ENCODE data around the gene SMYD3.

DNA sequence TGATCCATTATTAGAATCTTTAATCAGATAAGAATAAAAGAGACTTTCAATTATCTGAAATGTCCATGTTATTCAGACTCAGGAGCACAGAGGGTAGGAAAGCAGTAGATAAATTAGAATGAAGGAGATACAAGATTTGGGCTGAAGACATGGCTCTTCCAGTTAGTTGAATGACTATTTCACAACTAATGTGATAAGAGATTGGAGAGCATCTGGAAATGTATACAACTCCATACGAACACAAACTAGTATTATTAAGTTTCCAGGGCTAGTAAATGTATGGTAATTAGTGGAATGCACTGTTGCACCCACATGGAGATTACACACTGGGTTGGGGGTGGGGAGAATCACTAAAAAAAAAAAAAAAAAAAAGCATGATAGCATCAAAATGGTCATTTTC is 734.3 kb downstream of the SMYD3 start:
- no peak for TF ChIP-seq POLR2A (IDR thresholded peaks at IDR 0.05)
- TF ChIP-seq, protein P1, sequence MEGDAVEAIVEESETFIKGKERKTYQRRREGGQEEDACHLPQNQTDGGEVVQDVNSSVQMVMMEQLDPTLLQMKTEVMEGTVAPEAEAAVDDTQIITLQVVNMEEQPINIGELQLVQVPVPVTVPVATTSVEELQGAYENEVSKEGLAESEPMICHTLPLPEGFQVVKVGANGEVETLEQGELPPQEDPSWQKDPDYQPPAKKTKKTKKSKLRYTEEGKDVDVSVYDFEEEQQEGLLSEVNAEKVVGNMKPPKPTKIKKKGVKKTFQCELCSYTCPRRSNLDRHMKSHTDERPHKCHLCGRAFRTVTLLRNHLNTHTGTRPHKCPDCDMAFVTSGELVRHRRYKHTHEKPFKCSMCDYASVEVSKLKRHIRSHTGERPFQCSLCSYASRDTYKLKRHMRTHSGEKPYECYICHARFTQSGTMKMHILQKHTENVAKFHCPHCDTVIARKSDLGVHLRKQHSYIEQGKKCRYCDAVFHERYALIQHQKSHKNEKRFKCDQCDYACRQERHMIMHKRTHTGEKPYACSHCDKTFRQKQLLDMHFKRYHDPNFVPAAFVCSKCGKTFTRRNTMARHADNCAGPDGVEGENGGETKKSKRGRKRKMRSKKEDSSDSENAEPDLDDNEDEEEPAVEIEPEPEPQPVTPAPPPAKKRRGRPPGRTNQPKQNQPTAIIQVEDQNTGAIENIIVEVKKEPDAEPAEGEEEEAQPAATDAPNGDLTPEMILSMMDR (IDR thresholded peaks at IDR 0.05): no peak
